ENCODE data around the gene GBP4.

GRCh38 chr1:89198491-89199072 lies at the start of gene GBP4:
- TF ChIP-seq POLR2A (IDR thresholded peaks at IDR 0.05), result no peak
- TF ChIP-seq CTCF (IDR thresholded peaks at IDR 0.05), result no peak
- no peak for TF ChIP-seq EP300 (IDR thresholded peaks at IDR 0.05)
- TF ChIP-seq POLR2AphosphoS5 (IDR thresholded peaks at IDR 0.05), result peak in 2 of 3 donors; percentile 31 to 46
